ENCODE data around the gene GALR1.

GRCh38 chr18:77314952-77315351 is 65.3 kb downstream of the GALR1 start:
- TF ChIP-seq POLR2AphosphoS5 (IDR thresholded peaks at IDR 0.05; ENCODE audit: low read depth, low read length), result no peak
- no peak for TF ChIP-seq TAF1 (IDR thresholded peaks at IDR 0.05; ENCODE audit: borderline replicate concordance, insufficient read depth, low read length)
- TF ChIP-seq, protein P1, sequence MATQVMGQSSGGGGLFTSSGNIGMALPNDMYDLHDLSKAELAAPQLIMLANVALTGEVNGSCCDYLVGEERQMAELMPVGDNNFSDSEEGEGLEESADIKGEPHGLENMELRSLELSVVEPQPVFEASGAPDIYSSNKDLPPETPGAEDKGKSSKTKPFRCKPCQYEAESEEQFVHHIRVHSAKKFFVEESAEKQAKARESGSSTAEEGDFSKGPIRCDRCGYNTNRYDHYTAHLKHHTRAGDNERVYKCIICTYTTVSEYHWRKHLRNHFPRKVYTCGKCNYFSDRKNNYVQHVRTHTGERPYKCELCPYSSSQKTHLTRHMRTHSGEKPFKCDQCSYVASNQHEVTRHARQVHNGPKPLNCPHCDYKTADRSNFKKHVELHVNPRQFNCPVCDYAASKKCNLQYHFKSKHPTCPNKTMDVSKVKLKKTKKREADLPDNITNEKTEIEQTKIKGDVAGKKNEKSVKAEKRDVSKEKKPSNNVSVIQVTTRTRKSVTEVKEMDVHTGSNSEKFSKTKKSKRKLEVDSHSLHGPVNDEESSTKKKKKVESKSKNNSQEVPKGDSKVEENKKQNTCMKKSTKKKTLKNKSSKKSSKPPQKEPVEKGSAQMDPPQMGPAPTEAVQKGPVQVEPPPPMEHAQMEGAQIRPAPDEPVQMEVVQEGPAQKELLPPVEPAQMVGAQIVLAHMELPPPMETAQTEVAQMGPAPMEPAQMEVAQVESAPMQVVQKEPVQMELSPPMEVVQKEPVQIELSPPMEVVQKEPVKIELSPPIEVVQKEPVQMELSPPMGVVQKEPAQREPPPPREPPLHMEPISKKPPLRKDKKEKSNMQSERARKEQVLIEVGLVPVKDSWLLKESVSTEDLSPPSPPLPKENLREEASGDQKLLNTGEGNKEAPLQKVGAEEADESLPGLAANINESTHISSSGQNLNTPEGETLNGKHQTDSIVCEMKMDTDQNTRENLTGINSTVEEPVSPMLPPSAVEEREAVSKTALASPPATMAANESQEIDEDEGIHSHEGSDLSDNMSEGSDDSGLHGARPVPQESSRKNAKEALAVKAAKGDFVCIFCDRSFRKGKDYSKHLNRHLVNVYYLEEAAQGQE (IDR thresholded peaks at IDR 0.05; ENCODE audit: insufficient read depth in 1 of 2, low read depth in 2 of 2, low read length in 2 of 2), result no peak

Measured in PFSK-1 (cell line).